HCT116 (cell line): ENCODE measurements around the gene GSG1L.
"Not testable (repeated sequence)": the region's sequence is repeated elsewhere in the genome, so short reads cannot be mapped to it uniquely, and the experiment has no call there.

Experiments used
- CBX3 ChIP-seq: IDR thresholded peaks from 2 replicates; pipeline ENCODE4 v1.6.1; 2012; ENCODE audit warnings: low read depth
- EZH2 ChIP-seq: fragments of 200-600 bp; sonication (generic); IDR thresholded peaks from 2 replicates; pipeline ENCODE4 v1.6.1; 2017; ENCODE audit warnings: antibody characterized with exemption, mixed run types
- EZH2phosphoT487 ChIP-seq: fragments of 200-600 bp; IDR thresholded peaks from 2 replicates; pipeline ENCODE4 v1.6.1; 2018; ENCODE audit warnings: antibody characterized with exemption, borderline replicate concordance
- JUND ChIP-seq: IDR thresholded peaks from 2 replicates; pipeline ENCODE4 v1.6.1; 2012
- MAX ChIP-seq: IDR thresholded peaks from 2 replicates; pipeline ENCODE4 v1.6.1; 2012
- POLR2A ChIP-seq: IDR thresholded peaks from 2 replicates; pipeline ENCODE4 v1.7.0; 2011; ENCODE audit warnings: borderline replicate concordance; ENCODE audit not compliant: insufficient read depth, insufficient read length; ENCODE audit errors: extremely low read depth
- POLR2AphosphoS5 ChIP-seq: IDR thresholded peaks from 2 replicates; pipeline ENCODE4 v1.6.1; 2011; ENCODE audit warnings: mild to moderate bottlenecking, low read depth, low read length, moderate library complexity
- RAD21 ChIP-seq: IDR thresholded peaks from 2 replicates; pipeline ENCODE4 v1.6.1; 2012; ENCODE audit warnings: low read depth, mild to moderate bottlenecking
- REST ChIP-seq: IDR thresholded peaks from 2 replicates; pipeline ENCODE4 v1.6.1; 2012; ENCODE audit warnings: low read depth
- SIN3A ChIP-seq: IDR thresholded peaks from 2 replicates; pipeline ENCODE4 v1.6.1; 2012; ENCODE audit warnings: low read depth
- SP1 ChIP-seq: IDR thresholded peaks from 2 replicates; pipeline ENCODE4 v1.6.1; 2012; ENCODE audit warnings: low read depth
- ZBTB33 ChIP-seq: IDR thresholded peaks from 2 replicates; pipeline ENCODE4 v1.6.1; 2011; ENCODE audit warnings: mild to moderate bottlenecking, low read length, moderate library complexity; ENCODE audit not compliant: insufficient replicate concordance; ENCODE audit errors: extremely low read depth
- ZFX ChIP-seq: fragments of 450-650 bp; IDR thresholded peaks from 2 replicates; pipeline ENCODE4 v1.6.1; 2017
- TF ChIP-seq, protein P1 (sequence below), 3 experiments: fragments of 200-600 bp in 1 of 3; sonication (generic) in 1 of 3; IDR thresholded peaks in 2 of 3; conservative IDR thresholded peaks in 1 of 3; 2 replicates each; pipeline ENCODE4 v1.5.1; 2012 to 2017; ENCODE audit warnings: low read depth in 2 of 3, low read length in 2 of 3, antibody characterized with exemption in 1 of 3, borderline replicate concordance in 1 of 3, control low read depth in 1 of 3, mild to moderate bottlenecking in 1 of 3, mixed read lengths in 1 of 3, mixed run types in 1 of 3, moderate library complexity in 1 of 3; ENCODE audit not compliant: insufficient read depth in 1 of 3

DNA sequence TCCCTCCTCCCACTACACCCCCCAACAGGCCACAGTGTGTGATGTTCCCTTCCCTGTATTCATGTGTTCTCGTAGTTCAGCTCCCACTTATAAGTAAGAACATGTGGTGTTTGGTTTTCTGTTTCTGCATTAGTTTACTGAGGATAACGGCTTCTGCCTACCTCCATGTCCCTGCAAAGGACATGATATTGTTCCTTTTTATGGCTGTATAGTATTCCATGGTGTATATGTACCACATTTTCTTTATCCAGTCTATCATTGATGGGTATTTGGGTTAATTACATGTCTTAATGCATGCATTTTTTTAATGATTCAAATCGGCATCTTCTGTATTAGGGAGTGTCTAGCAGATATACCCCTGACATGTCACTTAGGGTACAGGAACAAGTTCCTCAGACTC is 320.5 kb downstream of the GSG1L start:
- not testable (repeated sequence) for TF ChIP-seq MAX, POLR2A, RAD21, POLR2AphosphoS5, JUND, EZH2phosphoT487, ZBTB33, REST, SP1, ZFX, CBX3, EZH2, SIN3A
- TF ChIP-seq, protein P1, sequence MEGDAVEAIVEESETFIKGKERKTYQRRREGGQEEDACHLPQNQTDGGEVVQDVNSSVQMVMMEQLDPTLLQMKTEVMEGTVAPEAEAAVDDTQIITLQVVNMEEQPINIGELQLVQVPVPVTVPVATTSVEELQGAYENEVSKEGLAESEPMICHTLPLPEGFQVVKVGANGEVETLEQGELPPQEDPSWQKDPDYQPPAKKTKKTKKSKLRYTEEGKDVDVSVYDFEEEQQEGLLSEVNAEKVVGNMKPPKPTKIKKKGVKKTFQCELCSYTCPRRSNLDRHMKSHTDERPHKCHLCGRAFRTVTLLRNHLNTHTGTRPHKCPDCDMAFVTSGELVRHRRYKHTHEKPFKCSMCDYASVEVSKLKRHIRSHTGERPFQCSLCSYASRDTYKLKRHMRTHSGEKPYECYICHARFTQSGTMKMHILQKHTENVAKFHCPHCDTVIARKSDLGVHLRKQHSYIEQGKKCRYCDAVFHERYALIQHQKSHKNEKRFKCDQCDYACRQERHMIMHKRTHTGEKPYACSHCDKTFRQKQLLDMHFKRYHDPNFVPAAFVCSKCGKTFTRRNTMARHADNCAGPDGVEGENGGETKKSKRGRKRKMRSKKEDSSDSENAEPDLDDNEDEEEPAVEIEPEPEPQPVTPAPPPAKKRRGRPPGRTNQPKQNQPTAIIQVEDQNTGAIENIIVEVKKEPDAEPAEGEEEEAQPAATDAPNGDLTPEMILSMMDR (IDR thresholded peaks at IDR 0.05 in 2 of 3, conservative IDR thresholded peaks at IDR 0.05 in 1 of 3; ENCODE audit: borderline replicate concordance in 1 of 3, insufficient read depth in 1 of 3, low read depth in 2 of 3, low read length in 2 of 3): not testable (repeated sequence)
